ENCODE measurements around the gene PELI2. TPM values are rescaled to one million over a fixed set of nuclear protein-coding genes. Genes with fewer than 3 reads are reported as not detected.

The PELI2 gene
- total RNA-seq, 1 donor from 2014 or later, result 27.2 TPM

- H4K20me1 ChIP-seq (ENCODE audit: low read depth), result no peaks in the 10 kb centered on the region
- Mint-ChIP-seq H3K36me3 (no peaks in the 10 kb centered on the region), H3K4me1 (peaks cover 5% of the 10 kb centered on the region), H3K27ac (no peak overlapping the region), H3K27me3 (ENCODE audit: insufficient read depth, low read depth) (peaks cover 4% of the 10 kb centered on the region), H3K9me3 (no peaks in the 10 kb centered on the region), H3K4me3 (no peak overlapping the region)
- no peaks in the 10 kb centered on the region for H3K36me3 ChIP-seq
- H3K4me2 ChIP-seq, result no peak overlapping the region
- no peaks in the 10 kb centered on the region for H3K9me3 ChIP-seq (ENCODE audit: low read depth)
- H3K4me3 ChIP-seq, result no peak overlapping the region
- no peak overlapping the region for H2AFZ ChIP-seq (replicated peaks)
- H3K27ac ChIP-seq, result no peak overlapping the region
- DNase-seq (ENCODE audit: low spot score), result peak; percentile 79
- H3K79me2 ChIP-seq (ENCODE audit: low read depth), result no peaks in the 10 kb centered on the region
- no peak overlapping the region for H3K9ac ChIP-seq
- no peaks in the 10 kb centered on the region for H3K27me3 ChIP-seq
- no peak for TF ChIP-seq EZH2 (IDR thresholded peaks at IDR 0.05)
- peak; percentile 80 for TF ChIP-seq CTCF (IDR thresholded peaks at IDR 0.05)
- no peaks in the 10 kb centered on the region for H3F3A ChIP-seq (ENCODE audit: low read depth)
- H3K4me1 ChIP-seq, result no peaks in the 10 kb centered on the region
These were observed 221.9 kb downstream of the PELI2 start for GRCh38 chr14:56339855-56340701.

- TF ChIP-seq EZH2phosphoT487 (IDR thresholded peaks at IDR 0.05) (no peak), CTCF (IDR thresholded peaks at IDR 0.05) (no peak), EZH2 (IDR thresholded peaks at IDR 0.05) (no peak)
- Histone ChIP-seq H3K27me3 (no peaks in the 10 kb centered on the region), H3K36me3 (no peaks in the 10 kb centered on the region), H3K4me2 (no peak overlapping the region), H3K27ac (no peak overlapping the region), H3K9ac (no peak overlapping the region), H2AFZ (replicated peaks) (no peak overlapping the region), H4K20me1 (ENCODE audit: low read depth) (no peaks in the 10 kb centered on the region), H3K4me1 (no peaks in the 10 kb centered on the region), H3K4me3 (no peak overlapping the region), H3K79me2 (ENCODE audit: low read depth) (no peaks in the 10 kb centered on the region), H3F3A (ENCODE audit: low read depth) (no peaks in the 10 kb centered on the region), H3K9me3 (ENCODE audit: low read depth) (no peaks in the 10 kb centered on the region)
- peaks cover 4% of the 10 kb centered on the region for H3K27me3 Mint-ChIP-seq (ENCODE audit: insufficient read depth, low read depth)
- H3K4me3 Mint-ChIP-seq, result no peak overlapping the region
- H3K4me1 Mint-ChIP-seq, result peaks cover 5% of the 10 kb centered on the region
- no peaks in the 10 kb centered on the region for H3K9me3 Mint-ChIP-seq
- no peaks in the 10 kb centered on the region for H3K36me3 Mint-ChIP-seq
- DNase-seq (ENCODE audit: low spot score), result no peak
- no peak overlapping the region for H3K27ac Mint-ChIP-seq
These were observed 222.7 kb downstream of the PELI2 start for GRCh38 chr14:56340932-56341331.

- Histone ChIP-seq H3K27me3 (no peaks in the 10 kb centered on the region), H3K9me3 (ENCODE audit: low read depth) (no peaks in the 10 kb centered on the region), H3K4me1 (no peaks in the 10 kb centered on the region), H3K4me3 (no peak overlapping the region), H3K27ac (no peak overlapping the region), H4K20me1 (ENCODE audit: low read depth) (no peaks in the 10 kb centered on the region), H3K4me2 (no peak overlapping the region), H3K36me3 (no peaks in the 10 kb centered on the region), H3F3A (ENCODE audit: low read depth) (no peaks in the 10 kb centered on the region), H3K9ac (no peak overlapping the region), H3K79me2 (ENCODE audit: low read depth) (no peaks in the 10 kb centered on the region), H2AFZ (replicated peaks) (no peak overlapping the region)
- no peak for DNase-seq (ENCODE audit: low spot score)
- no peaks in the 10 kb centered on the region for H3K36me3 Mint-ChIP-seq
- H3K27ac Mint-ChIP-seq, result no peak overlapping the region
- H3K4me1 Mint-ChIP-seq, result peaks cover under 1% of the 10 kb centered on the region
- TF ChIP-seq CTCF (IDR thresholded peaks at IDR 0.05), result no peak
- no peak for TF ChIP-seq EZH2 (IDR thresholded peaks at IDR 0.05)
- no peak for TF ChIP-seq EZH2phosphoT487 (IDR thresholded peaks at IDR 0.05)
- peaks cover 3% of the 10 kb centered on the region for H3K27me3 Mint-ChIP-seq (ENCODE audit: insufficient read depth, low read depth)
- H3K4me3 Mint-ChIP-seq, result no peak overlapping the region
- no peaks in the 10 kb centered on the region for H3K9me3 Mint-ChIP-seq
These were observed 223.7 kb downstream of the PELI2 start for GRCh38 chr14:56341766-56342493.

Measured in neural progenitor cell (in vitro differentiated cells).